ENCODE measurements around the gene SELENOV.

DNA sequence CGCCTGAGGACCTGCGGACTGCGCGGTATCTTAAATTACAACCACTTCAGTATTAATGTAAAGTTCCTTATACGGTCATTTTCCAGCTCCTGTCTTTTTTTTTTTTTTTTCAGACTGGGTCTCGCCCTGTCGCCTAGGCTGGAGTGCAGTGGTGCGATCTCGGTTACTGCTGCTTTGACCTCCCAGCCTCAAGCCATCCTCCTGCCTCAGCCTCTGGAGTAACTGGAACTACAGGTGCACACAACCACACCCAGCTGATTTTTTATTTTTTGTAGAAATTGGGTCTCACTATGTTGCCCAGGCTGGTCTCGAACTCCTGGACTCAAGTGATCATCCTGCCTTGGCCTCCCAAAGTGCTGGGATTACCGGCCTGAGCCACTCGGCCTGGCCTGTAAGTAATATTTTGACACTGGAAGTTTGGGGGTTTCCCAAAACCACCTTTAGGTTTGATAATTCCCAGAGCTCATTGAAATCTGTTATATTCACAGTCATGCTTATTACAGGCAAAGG, 18.1 kb downstream of the SELENOV start:
- TF ChIP-seq POLR2AphosphoS5 (IDR thresholded peaks at IDR 0.05) (no peak), EP300 (IDR thresholded peaks at IDR 0.05) (no peak)
- TF ChIP-seq, protein P1, sequence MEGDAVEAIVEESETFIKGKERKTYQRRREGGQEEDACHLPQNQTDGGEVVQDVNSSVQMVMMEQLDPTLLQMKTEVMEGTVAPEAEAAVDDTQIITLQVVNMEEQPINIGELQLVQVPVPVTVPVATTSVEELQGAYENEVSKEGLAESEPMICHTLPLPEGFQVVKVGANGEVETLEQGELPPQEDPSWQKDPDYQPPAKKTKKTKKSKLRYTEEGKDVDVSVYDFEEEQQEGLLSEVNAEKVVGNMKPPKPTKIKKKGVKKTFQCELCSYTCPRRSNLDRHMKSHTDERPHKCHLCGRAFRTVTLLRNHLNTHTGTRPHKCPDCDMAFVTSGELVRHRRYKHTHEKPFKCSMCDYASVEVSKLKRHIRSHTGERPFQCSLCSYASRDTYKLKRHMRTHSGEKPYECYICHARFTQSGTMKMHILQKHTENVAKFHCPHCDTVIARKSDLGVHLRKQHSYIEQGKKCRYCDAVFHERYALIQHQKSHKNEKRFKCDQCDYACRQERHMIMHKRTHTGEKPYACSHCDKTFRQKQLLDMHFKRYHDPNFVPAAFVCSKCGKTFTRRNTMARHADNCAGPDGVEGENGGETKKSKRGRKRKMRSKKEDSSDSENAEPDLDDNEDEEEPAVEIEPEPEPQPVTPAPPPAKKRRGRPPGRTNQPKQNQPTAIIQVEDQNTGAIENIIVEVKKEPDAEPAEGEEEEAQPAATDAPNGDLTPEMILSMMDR (IDR thresholded peaks at IDR 0.05): no peak
